CD4-positive, alpha-beta T cell treated with Interleukin-17A for 4 hours (primary cell): ENCODE measurements around the gene KIF4B.
"Not testable (repeated sequence)": the region's sequence is repeated elsewhere in the genome, so short reads cannot be mapped to it uniquely, and the experiment has no call there.

Experiments used
- DNase-seq: peaks from one replicate; pipeline ENCODE4 v3.0.0-alpha.2; 2020; ENCODE audit warnings: mixed read lengths

KIF4B gene

GRCh38 chr5:155013526-155013925 lies at the start of gene KIF4B:
KIF4B (plus strand) TSS chr5:155013755; CDS start chr5:155013860, 105 bp downstream.
- DNase-seq: no peak

GRCh38 chr5:154966081-154966841 lies 47.3 kb upstream of the KIF4B start:
- no peak for DNase-seq

GRCh38 chr5:154966874-154967273 lies 46.7 kb upstream of the KIF4B start:
- DNase-seq: no peak

- no peak for DNase-seq
Measured at GRCh38 chr5:154967421-154968024, 46.0 kb upstream of the KIF4B start.

- DNase-seq: no peak
Measured at GRCh38 chr5:154968953-154969352, 44.6 kb upstream of the KIF4B start.

- no peak for DNase-seq
Measured at GRCh38 chr5:154970759-154971158, 42.8 kb upstream of the KIF4B start.

- no peak for DNase-seq
Measured at GRCh38 chr5:154971501-154971900, 42.1 kb upstream of the KIF4B start.

GRCh38 chr5:154972476-154973080 lies 41.0 kb upstream of the KIF4B start:
- no peak for DNase-seq

GRCh38 chr5:154976082-154976481 lies 37.5 kb upstream of the KIF4B start:
- not testable (repeated sequence) for DNase-seq

GRCh38 chr5:154977409-154977808 lies 36.1 kb upstream of the KIF4B start:
- DNase-seq: no peak

- DNase-seq: not testable (repeated sequence)
Measured at GRCh38 chr5:154978294-154978693, 35.3 kb upstream of the KIF4B start.

GRCh38 chr5:154984946-154985516 lies 28.5 kb upstream of the KIF4B start:
- DNase-seq: no peak

GRCh38 chr5:154986151-154986550 lies 27.4 kb upstream of the KIF4B start:
- no peak for DNase-seq

GRCh38 chr5:154989626-154990025 lies 23.9 kb upstream of the KIF4B start:
- no peak for DNase-seq

- no peak for DNase-seq
Measured at GRCh38 chr5:154993461-154993860, 20.1 kb upstream of the KIF4B start.

- no peak for DNase-seq
Measured at GRCh38 chr5:154995679-154996078, 17.9 kb upstream of the KIF4B start.

- DNase-seq: no peak
Measured at GRCh38 chr5:154997746-154998145, 15.8 kb upstream of the KIF4B start.

GRCh38 chr5:154999865-155000264 lies 13.7 kb upstream of the KIF4B start:
- no peak for DNase-seq

- no peak for DNase-seq
Measured at GRCh38 chr5:155001523-155001922, 12.0 kb upstream of the KIF4B start.

GRCh38 chr5:155002722-155003121 lies 10.8 kb upstream of the KIF4B start:
- not testable (repeated sequence) for DNase-seq

- peak; percentile 23 for DNase-seq
Measured at GRCh38 chr5:155004138-155004744, 9.3 kb upstream of the KIF4B start.

- DNase-seq: not testable (repeated sequence)
Measured at GRCh38 chr5:155006265-155006664, 7.3 kb upstream of the KIF4B start.

GRCh38 chr5:155008669-155009068 lies 4.9 kb upstream of the KIF4B start:
- DNase-seq: no peak
